Measurements from ENCODE around the gene MAGI1.

The MAGI1 gene

GRCh38 chr3:65824166-65824565 is 214.6 kb downstream of the MAGI1 start:
- no peak for DNase-seq

GRCh38 chr3:65820600-65820999 is 218.1 kb downstream of the MAGI1 start:
- DNase-seq = no peak

- DNase-seq = no peak
These were observed 218.8 kb downstream of the MAGI1 start for GRCh38 chr3:65819896-65820295.

GRCh38 chr3:65817553-65818126 is 221.1 kb downstream of the MAGI1 start:
- DNase-seq = no peak

- DNase-seq = no peak
These were observed 222.5 kb downstream of the MAGI1 start for GRCh38 chr3:65816208-65816607.

- DNase-seq = no peak
These were observed 223.7 kb downstream of the MAGI1 start for GRCh38 chr3:65814845-65815578.

- DNase-seq = no peak
These were observed 226.8 kb downstream of the MAGI1 start for GRCh38 chr3:65811892-65812291.

GRCh38 chr3:65811086-65811761 is 227.5 kb downstream of the MAGI1 start:
- peak; percentile 80 for DNase-seq

GRCh38 chr3:65810302-65810701 is 228.4 kb downstream of the MAGI1 start:
- no peak for DNase-seq

- DNase-seq = no peak
These were observed 229.0 kb downstream of the MAGI1 start for GRCh38 chr3:65809641-65810150.

GRCh38 chr3:65808824-65809223 is 229.9 kb downstream of the MAGI1 start:
- no peak for DNase-seq

- no peak for DNase-seq
These were observed 230.3 kb downstream of the MAGI1 start for GRCh38 chr3:65808407-65808806.

GRCh38 chr3:65807225-65807624 is 231.5 kb downstream of the MAGI1 start:
- no peak for DNase-seq

GRCh38 chr3:65806600-65806999 is 232.1 kb downstream of the MAGI1 start:
- DNase-seq = no peak

GRCh38 chr3:65796676-65797075 is 242.0 kb downstream of the MAGI1 start:
- DNase-seq = no peak

- no peak for DNase-seq
These were observed 243.6 kb downstream of the MAGI1 start for GRCh38 chr3:65795166-65795565.

- DNase-seq = no peak
These were observed 245.1 kb downstream of the MAGI1 start for GRCh38 chr3:65793495-65794200.

- DNase-seq = no peak
These were observed 250.3 kb downstream of the MAGI1 start for GRCh38 chr3:65788461-65788860.

GRCh38 chr3:65787827-65788226 is 250.9 kb downstream of the MAGI1 start:
- no peak for DNase-seq

- DNase-seq = no peak
These were observed 251.4 kb downstream of the MAGI1 start for GRCh38 chr3:65787340-65787739.

GRCh38 chr3:65786890-65787289 is 251.8 kb downstream of the MAGI1 start:
- DNase-seq = no peak

- no peak for DNase-seq
These were observed 253.6 kb downstream of the MAGI1 start for GRCh38 chr3:65785065-65785645.

- DNase-seq = no peak
These were observed 255.6 kb downstream of the MAGI1 start for GRCh38 chr3:65783117-65783516.

Data from left hindlimb (tissue), 1 donor.